ENCODE results near the gene COL11A1.
"Not testable (repeated sequence)": the region's sequence is repeated elsewhere in the genome, so short reads cannot be mapped to it uniquely, and the experiment has no call there.

Gene COL11A1

DNA sequence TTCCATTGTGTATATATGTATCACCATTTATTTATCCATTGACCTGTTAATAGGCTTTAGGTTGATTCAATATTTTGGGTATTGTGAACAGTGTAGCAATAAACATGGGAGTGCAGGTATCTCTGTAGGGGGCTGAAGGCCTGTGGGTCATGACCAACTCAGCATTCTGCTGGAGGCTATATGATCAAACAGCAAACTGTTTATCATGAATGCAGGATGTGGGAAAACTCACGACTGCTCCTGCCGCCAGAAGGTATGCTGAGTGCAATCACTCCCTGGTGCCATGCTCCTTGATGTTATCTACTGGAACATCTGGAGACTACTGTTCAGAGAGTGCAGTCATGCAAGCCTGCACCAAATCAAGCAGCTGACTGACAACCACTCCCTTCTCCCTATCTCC lies 275.2 kb downstream of the COL11A1 start:
- DNase-seq: no peak

DNA sequence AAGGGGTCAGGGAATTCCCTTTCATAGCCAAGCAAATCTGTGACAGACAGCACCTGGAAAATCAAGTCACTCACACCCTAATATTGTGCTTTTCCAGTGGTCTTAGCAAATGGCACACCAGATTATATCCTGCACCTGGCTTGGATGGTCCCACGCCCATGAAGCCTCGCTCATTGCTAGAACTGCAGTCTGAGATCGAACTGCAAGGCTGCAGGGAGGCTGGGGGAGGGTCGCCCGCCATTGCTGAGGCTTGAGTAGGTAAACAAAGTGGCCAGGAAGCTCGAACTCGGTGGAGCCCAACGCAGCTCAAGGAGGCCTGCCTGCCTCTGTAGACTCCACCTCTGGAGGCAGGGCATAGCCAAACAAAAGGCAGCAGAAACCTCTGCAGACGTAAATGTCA lies 281.6 kb downstream of the COL11A1 start:
- DNase-seq: not testable (repeated sequence)
